ENCODE data around the gene ALX1.

Gene ALX1

GRCh38 chr12:85280165-85280983 lies at the start of gene ALX1:
Gene ALX1, plus strand, starts transcription at chr12:85280220. Its CDS starts 42 bp downstream, at chr12:85280262.
- no peak for DNase-seq

GRCh38 chr12:85237327-85237726 lies 42.7 kb upstream of the ALX1 start:
- DNase-seq: no peak

GRCh38 chr12:85244561-85244960 lies 35.5 kb upstream of the ALX1 start:
- DNase-seq: no peak

- no peak for DNase-seq
These were observed 26.2 kb upstream of the ALX1 start for GRCh38 chr12:85253853-85254252.

- DNase-seq: no peak
These were observed 22.3 kb upstream of the ALX1 start for GRCh38 chr12:85257671-85258070.

- no peak for DNase-seq
These were observed 19.6 kb upstream of the ALX1 start for GRCh38 chr12:85260447-85260846.

- DNase-seq: no peak
These were observed 19.1 kb upstream of the ALX1 start for GRCh38 chr12:85260896-85261295.

GRCh38 chr12:85266356-85266755 lies 13.7 kb upstream of the ALX1 start:
- no peak for DNase-seq

GRCh38 chr12:85273381-85274314 lies 6.4 kb upstream of the ALX1 start:
- no peak for DNase-seq

- no peak for DNase-seq
These were observed 5.7 kb upstream of the ALX1 start for GRCh38 chr12:85274315-85274651.

- no peak for DNase-seq
These were observed 4.6 kb upstream of the ALX1 start for GRCh38 chr12:85275374-85275773.

- DNase-seq: no peak
These were observed 2.8 kb upstream of the ALX1 start for GRCh38 chr12:85277191-85277590.

- no peak for DNase-seq
These were observed 2.0 kb upstream of the ALX1 start for GRCh38 chr12:85277900-85278597.

GRCh38 chr12:85278598-85279448 lies 1.2 kb upstream of the ALX1 start:
- DNase-seq: no peak

- no peak for DNase-seq
These were observed 413 bp upstream of the ALX1 start for GRCh38 chr12:85279449-85280164.

GRCh38 chr12:85280984-85281630 lies 1.1 kb downstream of the ALX1 start:
- no peak for DNase-seq

- DNase-seq: no peak
These were observed 1.8 kb downstream of the ALX1 start for GRCh38 chr12:85281636-85282312.

- no peak for DNase-seq
These were observed 3.5 kb downstream of the ALX1 start for GRCh38 chr12:85283560-85283959.

- no peak for DNase-seq
These were observed 16.3 kb downstream of the ALX1 start for GRCh38 chr12:85296362-85296761.
